ENCODE results near the gene ZBTB17.

Gene ZBTB17

GRCh38 chr1:15959827-15960446 is 16.0 kb downstream of the ZBTB17 start:
- DNase-seq: no peak

GRCh38 chr1:15959424-15959823 is 16.5 kb downstream of the ZBTB17 start:
- no peak for DNase-seq

GRCh38 chr1:15958793-15959192 is 17.1 kb downstream of the ZBTB17 start:
- no peak for DNase-seq

GRCh38 chr1:15958111-15958510 is 17.8 kb downstream of the ZBTB17 start:
- DNase-seq: no peak

GRCh38 chr1:15957221-15958095 is 18.4 kb downstream of the ZBTB17 start:
- DNase-seq: no peak

- no peak for DNase-seq
Measured at GRCh38 chr1:15956150-15956549, 19.8 kb downstream of the ZBTB17 start.

- no peak for DNase-seq
Measured at GRCh38 chr1:15955552-15955951, 20.3 kb downstream of the ZBTB17 start.

GRCh38 chr1:15954316-15954715 is 21.6 kb downstream of the ZBTB17 start:
- no peak for DNase-seq

GRCh38 chr1:15953791-15954241 is 22.1 kb downstream of the ZBTB17 start:
- DNase-seq: no peak

GRCh38 chr1:15953294-15953771 is 22.6 kb downstream of the ZBTB17 start:
- DNase-seq: peak; percentile 58

GRCh38 chr1:15952317-15953258 is 23.3 kb downstream of the ZBTB17 start:
- no peak for DNase-seq

- no peak for DNase-seq
Measured at GRCh38 chr1:15951341-15952153, 24.4 kb downstream of the ZBTB17 start.

GRCh38 chr1:15950763-15951295 is 25.1 kb downstream of the ZBTB17 start:
- peak; percentile 75 for DNase-seq

GRCh38 chr1:15950302-15950701 is 25.6 kb downstream of the ZBTB17 start:
- DNase-seq: no peak

GRCh38 chr1:15949453-15950245 is 26.3 kb downstream of the ZBTB17 start:
- DNase-seq: peak; percentile 91

GRCh38 chr1:15948595-15949452 is 27.1 kb downstream of the ZBTB17 start:
- peak; percentile 77 for DNase-seq

GRCh38 chr1:15948091-15948591 is 27.8 kb downstream of the ZBTB17 start:
- no peak for DNase-seq

- no peak for DNase-seq
Measured at GRCh38 chr1:15947382-15948090, 28.4 kb downstream of the ZBTB17 start.

Measured in right hindlimb (tissue), 1 donor.